ENCODE results near the gene ATP6V0E2.

Gene ATP6V0E2

DNA sequence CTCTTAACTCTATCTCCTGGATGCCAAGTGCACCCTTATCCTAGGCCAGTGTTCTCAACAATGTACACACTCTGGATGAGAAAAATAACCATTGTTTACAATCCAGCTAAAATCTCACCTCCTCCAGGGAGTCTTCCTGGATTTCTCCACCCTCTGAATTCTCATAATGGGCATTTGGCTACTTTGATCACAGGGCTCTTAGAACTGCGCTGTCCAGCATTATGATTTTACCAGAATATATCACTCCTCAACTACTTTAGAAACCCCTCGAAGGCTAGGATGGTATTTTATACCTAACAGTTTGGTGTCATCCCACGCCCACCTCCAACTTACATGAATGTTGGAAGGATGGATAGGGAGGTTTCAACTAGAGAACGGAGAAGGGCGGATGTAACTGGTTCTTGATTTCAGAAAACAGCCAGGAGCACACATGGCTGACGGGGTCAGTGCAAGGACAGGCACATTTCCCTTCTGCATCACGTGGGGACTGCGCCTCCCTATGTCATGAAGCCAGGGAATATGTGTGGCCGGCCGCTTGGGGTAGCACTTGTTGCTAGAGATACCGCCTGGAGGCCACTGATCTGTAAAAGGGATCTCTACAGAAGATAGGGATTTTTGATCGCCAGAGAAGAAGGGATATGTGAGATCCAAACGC lies 1.2 kb upstream of the ATP6V0E2 start:
- in situ Hi-C loops (cut with HindIII; ENCODE audit: low pct_ligation_motif_present, low pct_unique_long_range_greater_than_20kb, low sequenced_read_pairs), result no loop called here
- DNase-seq, result peak; percentile 91

DNA sequence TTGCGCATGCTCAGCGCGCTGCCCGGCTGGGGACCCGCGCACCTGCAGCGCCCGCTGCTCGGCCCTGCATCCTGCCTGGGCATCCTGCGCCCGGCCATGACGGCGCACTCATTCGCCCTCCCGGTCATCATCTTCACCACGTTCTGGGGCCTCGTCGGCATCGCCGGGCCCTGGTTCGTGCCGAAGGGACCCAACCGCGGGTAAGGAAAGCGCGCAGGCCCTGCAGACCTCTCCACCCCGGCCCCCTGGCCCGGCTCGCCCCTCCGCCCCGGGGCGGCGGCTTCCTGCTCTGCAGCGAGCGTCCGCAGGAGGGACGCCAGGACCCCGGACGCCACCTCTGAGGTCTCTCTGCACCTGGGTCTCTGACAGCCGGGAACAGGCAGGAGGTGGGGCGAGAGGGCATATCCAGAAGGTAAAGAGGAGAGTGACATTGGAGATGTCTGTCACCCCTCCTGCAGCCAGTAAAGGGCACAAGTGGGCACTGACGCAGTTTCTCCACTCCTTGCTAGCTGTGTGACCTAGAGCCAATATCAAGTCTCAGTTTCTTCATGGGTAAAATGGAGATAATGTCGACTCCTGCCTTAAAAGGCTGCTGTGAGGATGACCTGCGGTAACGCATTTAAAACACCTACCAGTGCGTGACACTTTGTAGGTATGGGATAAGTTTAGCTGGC lies 338 bp downstream of the ATP6V0E2 start:
- DNase-seq, result no peak
- in situ Hi-C loops (cut with HindIII; ENCODE audit: low pct_ligation_motif_present, low pct_unique_long_range_greater_than_20kb, low sequenced_read_pairs), result no loop called here

DNA sequence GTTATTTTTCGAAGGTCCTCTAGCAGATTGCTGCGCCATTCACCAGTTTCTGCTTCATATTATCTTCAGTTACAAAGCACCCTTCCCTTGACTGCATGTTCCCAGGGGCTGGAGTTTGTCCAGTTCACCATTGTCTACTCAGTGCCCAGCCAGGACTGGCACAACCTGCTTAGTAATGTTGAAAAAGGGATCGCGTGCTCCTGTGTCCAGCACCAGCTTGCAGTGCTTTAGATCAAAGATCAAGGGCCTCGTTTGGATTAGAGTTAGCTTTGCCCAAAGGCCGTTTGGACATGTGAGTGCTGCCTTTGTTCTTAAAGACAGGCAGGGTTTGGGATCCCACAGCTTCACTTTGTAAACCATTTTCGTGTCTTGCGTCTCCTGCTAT lies 867 bp downstream of the ATP6V0E2 start:
- DNase-seq, result no peak
- in situ Hi-C loops (cut with HindIII; ENCODE audit: low pct_ligation_motif_present, low pct_unique_long_range_greater_than_20kb, low sequenced_read_pairs), result no loop called here

DNA sequence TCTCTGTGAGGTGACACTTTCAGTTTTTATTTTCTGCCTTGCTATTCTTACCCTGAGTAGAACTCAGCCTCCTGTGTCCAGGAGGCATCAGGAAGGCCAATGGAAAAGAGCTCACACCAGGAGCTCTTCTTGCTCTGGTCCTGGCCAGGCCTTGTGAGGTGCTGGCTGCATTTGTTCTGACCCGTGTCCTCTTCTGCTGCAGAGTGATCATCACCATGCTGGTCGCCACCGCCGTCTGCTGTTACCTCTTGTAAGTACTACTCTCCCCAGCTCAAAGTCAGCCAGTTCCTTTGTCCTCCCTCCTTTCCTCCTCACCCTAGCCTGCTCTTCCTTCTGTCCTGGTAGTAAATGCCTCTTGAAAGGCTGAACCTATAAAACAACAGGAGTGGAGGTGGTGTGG lies 1.6 kb downstream of the ATP6V0E2 start:
- no peak for DNase-seq
- in situ Hi-C loops (cut with HindIII; ENCODE audit: low pct_ligation_motif_present, low pct_unique_long_range_greater_than_20kb, low sequenced_read_pairs), result no loop called here

GRCh38 chr7:149877890-149878522 lies 4.2 kb downstream of the ATP6V0E2 start:
- no peak for DNase-seq
- in situ Hi-C loops (cut with HindIII; ENCODE audit: low pct_ligation_motif_present, low pct_unique_long_range_greater_than_20kb, low sequenced_read_pairs), result no loop called here

- in situ Hi-C loops (cut with HindIII; ENCODE audit: low pct_ligation_motif_present, low pct_unique_long_range_greater_than_20kb, low sequenced_read_pairs), result no loop called here
These were observed 4.8 kb downstream of the ATP6V0E2 start for GRCh38 chr7:149878523-149878921.

DNA sequence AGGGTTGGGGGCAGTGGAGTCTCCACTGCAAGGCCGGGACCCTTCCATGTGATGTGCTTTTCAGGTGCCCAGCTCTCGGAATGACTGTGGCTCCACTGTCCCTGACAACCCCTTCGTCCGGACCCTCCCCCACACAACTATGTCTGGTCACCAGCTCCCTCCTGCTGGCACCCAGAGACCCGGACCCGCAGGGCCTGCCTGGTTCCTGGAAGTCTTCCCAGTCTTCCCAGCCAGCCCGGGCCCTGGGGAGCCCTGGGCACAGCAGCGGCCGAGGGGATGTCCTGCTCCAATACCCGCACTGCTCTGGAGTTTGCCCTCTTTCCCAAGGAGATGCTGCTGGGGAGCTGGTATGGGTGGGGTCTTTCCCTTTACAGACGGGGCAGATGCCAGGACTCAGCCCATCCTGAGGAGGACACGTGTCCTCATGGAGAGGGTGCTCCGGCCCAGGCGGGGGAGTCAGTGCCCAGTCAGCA lies 5.5 kb downstream of the ATP6V0E2 start:
- no peak for DNase-seq
- in situ Hi-C loops (cut with HindIII; ENCODE audit: low pct_ligation_motif_present, low pct_unique_long_range_greater_than_20kb, low sequenced_read_pairs), result no loop called here

More at GRCh38 chr7:149878523-149878921, 4.8 kb downstream of the ATP6V0E2 start:
- DNase-seq, result no peak

DNA sequence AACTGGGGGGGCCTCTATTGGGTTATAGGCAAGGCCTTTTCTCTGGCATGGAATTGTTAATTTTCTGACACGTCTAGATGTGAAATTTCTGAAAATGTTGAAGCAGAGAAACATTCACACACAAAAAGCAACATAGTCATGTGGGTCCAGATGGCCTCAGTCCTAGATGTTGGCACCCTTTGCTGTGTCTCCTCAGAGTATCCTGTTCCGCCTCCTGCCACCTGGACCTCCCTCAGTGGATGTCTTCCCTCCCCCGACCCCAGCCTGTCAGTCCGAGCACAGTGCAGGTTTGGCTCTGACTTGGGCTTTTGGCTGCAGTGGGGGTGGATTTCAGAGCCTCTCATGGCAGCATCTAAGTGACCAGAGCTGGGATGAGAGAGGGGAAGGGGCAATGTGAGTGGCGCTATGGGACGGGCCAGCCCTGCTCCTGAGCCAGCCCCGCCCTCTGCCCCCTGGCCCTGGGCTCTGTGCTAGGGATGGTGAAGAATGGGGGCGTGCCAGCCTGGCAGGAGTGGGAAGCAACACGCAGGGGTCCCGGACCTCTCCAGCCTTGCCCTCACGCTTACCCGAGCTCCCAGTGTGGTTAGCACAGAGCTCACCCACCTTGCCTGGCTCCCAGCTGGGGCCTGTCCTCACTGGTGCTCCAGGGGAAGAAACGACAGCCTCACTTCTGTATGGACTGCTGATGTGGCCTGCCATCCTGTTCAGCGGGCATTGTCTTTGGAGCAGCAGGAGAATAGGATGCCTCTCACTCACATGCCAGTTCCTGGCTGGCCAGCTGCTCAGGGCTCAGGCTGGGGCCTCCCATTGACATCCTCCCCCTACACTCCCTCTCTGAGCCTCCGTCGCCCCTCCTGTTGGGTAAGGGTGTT lies 6.2 kb downstream of the ATP6V0E2 start:
- in situ Hi-C loops (cut with HindIII; ENCODE audit: low pct_ligation_motif_present, low pct_unique_long_range_greater_than_20kb, low sequenced_read_pairs), result no loop called here
- DNase-seq, result no peak

- no peak for DNase-seq
- in situ Hi-C loops (cut with HindIII; ENCODE audit: low pct_ligation_motif_present, low pct_unique_long_range_greater_than_20kb, low sequenced_read_pairs), result no loop called here
These were observed 7.0 kb downstream of the ATP6V0E2 start for GRCh38 chr7:149880638-149881311.

- in situ Hi-C loops (cut with HindIII; ENCODE audit: low pct_ligation_motif_present, low pct_unique_long_range_greater_than_20kb, low sequenced_read_pairs), result no loop called here
These were observed 7.8 kb downstream of the ATP6V0E2 start for GRCh38 chr7:149881328-149882247.

DNA sequence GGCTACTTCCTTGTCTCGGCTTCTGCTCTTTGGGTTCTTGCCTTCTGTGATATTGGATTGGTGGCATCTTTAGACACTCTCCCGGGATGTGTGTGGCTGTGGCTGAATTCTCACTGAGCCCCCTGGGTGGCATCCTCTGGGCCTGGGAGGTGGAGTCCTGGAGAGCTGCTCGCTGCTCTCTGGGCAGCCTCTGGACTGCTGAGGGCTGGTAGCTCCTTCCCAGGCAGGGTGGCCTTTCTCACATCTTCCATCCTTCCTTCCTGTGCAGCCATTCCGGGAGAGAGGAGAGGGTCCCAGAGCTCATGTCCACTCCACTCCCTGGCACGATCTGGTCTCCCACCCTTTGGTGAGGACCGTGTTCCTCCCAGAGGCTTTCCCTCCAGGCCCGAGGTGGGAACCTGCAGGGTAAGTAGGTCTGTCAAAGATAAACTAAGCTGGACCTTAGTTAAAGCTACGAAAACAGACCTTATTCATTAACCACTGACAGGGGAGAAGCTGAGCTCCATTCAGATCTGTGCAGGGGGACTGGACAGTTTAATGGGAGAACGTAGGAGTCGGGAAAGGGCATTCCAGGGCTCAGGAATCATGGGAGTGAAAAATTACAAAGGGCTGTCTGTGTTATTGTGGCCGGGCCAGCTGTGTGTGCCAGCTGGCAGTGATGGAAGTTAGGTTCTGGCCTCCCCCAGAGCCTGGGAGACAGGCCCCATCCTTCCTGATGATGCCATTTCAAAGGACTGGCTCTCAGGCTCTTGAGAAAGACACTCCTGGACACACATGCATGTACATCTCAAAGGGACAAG lies 8.7 kb downstream of the ATP6V0E2 start:
- DNase-seq, result no peak
- in situ Hi-C loops (cut with HindIII; ENCODE audit: low pct_ligation_motif_present, low pct_unique_long_range_greater_than_20kb, low sequenced_read_pairs), result no loop called here

More at GRCh38 chr7:149881328-149882247, 7.8 kb downstream of the ATP6V0E2 start:
- no peak for DNase-seq

GRCh38 chr7:149883048-149883438 lies 9.3 kb downstream of the ATP6V0E2 start:
- in situ Hi-C loops (cut with HindIII; ENCODE audit: low pct_ligation_motif_present, low pct_unique_long_range_greater_than_20kb, low sequenced_read_pairs), result no loop called here
- no peak for DNase-seq

DNA sequence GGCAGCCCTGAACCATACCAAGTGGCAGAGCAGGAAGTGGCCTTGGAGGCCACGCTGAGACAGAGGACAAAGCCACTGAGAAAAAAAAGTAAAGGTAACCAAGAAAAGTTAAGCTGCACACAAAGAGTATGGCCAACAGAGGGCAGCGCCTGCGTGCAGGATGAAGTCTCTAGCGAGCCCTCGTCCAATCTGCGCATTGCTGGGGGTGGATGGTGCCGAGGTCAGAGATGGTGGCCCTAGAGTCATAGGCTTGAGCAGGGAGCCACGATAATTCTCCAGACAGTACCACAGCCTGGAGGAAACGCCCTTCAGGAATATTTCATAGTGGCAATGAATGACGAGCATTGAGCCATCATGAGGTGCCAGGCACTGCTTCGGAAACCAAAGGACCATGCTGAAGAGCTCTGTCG lies 9.7 kb downstream of the ATP6V0E2 start:
- DNase-seq, result peak; percentile 78
- in situ Hi-C loops (cut with HindIII; ENCODE audit: low pct_ligation_motif_present, low pct_unique_long_range_greater_than_20kb, low sequenced_read_pairs), result no loop called here

GRCh38 chr7:149884016-149884415 lies 10.2 kb downstream of the ATP6V0E2 start:
- no peak for DNase-seq
- in situ Hi-C loops (cut with HindIII; ENCODE audit: low pct_ligation_motif_present, low pct_unique_long_range_greater_than_20kb, low sequenced_read_pairs), result no loop called here

DNA sequence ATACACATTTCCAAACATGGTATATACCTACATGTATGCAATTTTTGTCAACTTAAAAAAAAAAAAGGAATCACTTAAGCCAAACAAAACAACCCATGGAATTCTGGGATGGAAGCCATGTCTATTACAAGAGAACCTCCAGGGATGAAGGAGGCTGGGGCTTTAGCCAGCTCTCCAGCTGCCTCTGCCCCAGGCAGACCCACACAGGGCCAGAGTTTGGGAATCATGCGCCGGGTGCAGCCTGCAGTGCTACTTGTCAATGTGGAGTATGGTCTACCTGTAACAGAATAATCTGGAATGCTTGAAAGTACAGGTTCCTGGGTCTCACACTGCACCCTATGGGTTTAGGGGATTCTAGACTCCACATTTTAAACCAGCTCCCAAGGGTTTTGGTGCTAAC lies 10.8 kb downstream of the ATP6V0E2 start:
- in situ Hi-C loops (cut with HindIII; ENCODE audit: low pct_ligation_motif_present, low pct_unique_long_range_greater_than_20kb, low sequenced_read_pairs), result no loop called here
- no peak for DNase-seq

DNA sequence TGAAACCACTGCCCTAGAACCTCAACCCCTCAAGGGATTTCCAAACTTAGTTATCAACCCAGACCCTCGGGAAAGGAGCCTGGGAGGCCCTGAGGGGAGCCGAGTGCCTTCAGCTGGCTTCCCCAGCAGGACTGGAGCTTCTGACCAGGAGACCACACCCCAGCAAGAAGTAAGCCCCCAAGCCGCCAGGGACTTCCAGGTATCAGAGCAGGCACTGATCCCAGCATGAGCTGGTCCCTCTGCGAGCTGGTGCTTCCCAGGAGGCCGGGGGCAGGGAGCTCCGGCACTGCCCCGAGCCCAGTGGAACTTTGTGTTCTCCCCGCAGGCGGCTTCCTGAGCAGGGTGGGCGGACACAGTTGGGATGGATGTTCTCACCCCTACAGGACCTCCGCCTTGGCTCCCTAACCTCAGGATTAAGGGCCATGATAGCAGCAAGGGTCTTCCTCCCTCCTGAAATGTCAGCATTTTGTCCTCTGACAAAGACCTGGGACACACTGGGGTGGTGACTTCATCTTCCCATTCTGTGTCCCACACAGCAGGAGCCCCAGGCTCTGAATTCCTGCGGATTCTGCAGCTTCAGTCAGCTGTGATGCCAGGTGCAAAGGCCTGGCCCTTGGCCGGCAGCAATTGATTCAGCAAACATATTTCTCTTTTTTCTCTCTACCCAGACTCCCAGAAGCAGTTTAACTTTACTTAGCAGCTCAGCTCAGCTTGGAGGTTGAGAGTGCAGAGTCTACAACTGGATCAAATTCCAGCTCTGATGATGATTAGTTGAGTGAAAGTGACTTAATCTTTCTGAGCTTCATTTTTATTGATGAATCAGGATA lies 11.6 kb downstream of the ATP6V0E2 start:
- in situ Hi-C loops (cut with HindIII; ENCODE audit: low pct_ligation_motif_present, low pct_unique_long_range_greater_than_20kb, low sequenced_read_pairs), result no loop called here
- no peak for DNase-seq
